IMR-90 (cell line): ENCODE results near the gene IFIT1. TPM values are rescaled to one million over a fixed set of nuclear protein-coding genes. Genes with fewer than 3 reads are reported as not detected.

Experiments used
- ATAC-seq: fragments of 200-7000 bp; cut with Tn5 transposase; 2 replicates; pipeline ENCODE4 v1.9.1; 2020; ENCODE audit warnings: low read depth, mild to moderate bottlenecking, moderate library complexity
- BruUV-seq: library from RNA; stranded (reverse); fragments of 400-500 nt; replicated peaks from 2 replicates; lab custom pipeline; 2021; lab: Mats Ljungman, UMichigan
- CTCF ChIA-PET: fragments of 300-600 bp; formaldehyde crosslinking; extraction: SDS; loops from one replicate; lab custom pipeline; 2021; ENCODE audit warnings: antibody characterized with exemption; lab: Yijun Ruan, JAX
- POLR2A ChIA-PET: fragments of 300-600 bp; sonication (Branson Sonifier 250); formaldehyde crosslinking; loops from one replicate; lab custom pipeline; 2022; ENCODE audit warnings: antibody characterized with exemption; ENCODE audit not compliant: unreplicated experiment; lab: Charles Lee
- DNase-seq: peaks from one replicate; pipeline ENCODE4 v3.0.0; 2013
- H2AFZ ChIP-seq: replicated peaks from 2 replicates; pipeline ENCODE3; 2013; ENCODE audit warnings: low read length, mild to moderate bottlenecking; ENCODE audit not compliant: poor library complexity
- H2AK5ac ChIP-seq: 2 replicates; pipeline ENCODE4 v1.6.1; 2013; ENCODE audit warnings: low read depth, low read length, inconsistent platforms
- H2AK9ac ChIP-seq: replicated peaks from 2 replicates; pipeline ENCODE3; 2013; ENCODE audit warnings: mild to moderate bottlenecking, low read depth, low read length, moderate library complexity; ENCODE audit not compliant: poor library complexity
- H2BK120ac ChIP-seq: 2 replicates; pipeline ENCODE4 v1.6.1; 2013; ENCODE audit warnings: low read depth, low read length, inconsistent platforms
- H2BK15ac ChIP-seq: 3 replicates; pipeline ENCODE4 v1.6.1; 2013; ENCODE audit warnings: low read depth, low read length, inconsistent platforms
- H2BK20ac ChIP-seq: 2 replicates; pipeline ENCODE4 v1.6.1; 2013; ENCODE audit warnings: low read depth, mild to moderate bottlenecking, inconsistent platforms, low read length, moderate library complexity
- H2BK5ac ChIP-seq: 2 replicates; pipeline ENCODE4 v1.6.1; 2013; ENCODE audit warnings: mild to moderate bottlenecking, low read depth, low read length, inconsistent platforms; ENCODE audit not compliant: poor library complexity, severe bottlenecking
- H3K14ac ChIP-seq: replicated peaks from 2 replicates; pipeline ENCODE4 v1.6.1; 2013; ENCODE audit warnings: low read depth, low read length, inconsistent platforms
- H3K18ac ChIP-seq: 2 replicates; pipeline ENCODE4 v1.6.1; 2013; ENCODE audit warnings: low read depth, low read length, control low read depth
- H3K23ac ChIP-seq: 2 replicates; pipeline ENCODE4 v1.6.1; 2013; ENCODE audit warnings: low read depth, low read length, inconsistent platforms
- H3K27ac ChIP-seq: 2 replicates; pipeline ENCODE4 v1.5.1; 2013; ENCODE audit warnings: mild to moderate bottlenecking, control low read depth, low read length; ENCODE audit not compliant: insufficient read depth
- H3K27me3 ChIP-seq: 2 replicates; pipeline ENCODE4 v1.6.1; 2013; ENCODE audit warnings: low read length; ENCODE audit not compliant: control insufficient read depth, insufficient read depth
- H3K36me3 ChIP-seq: 2 replicates; pipeline ENCODE4 v1.6.1; 2013; ENCODE audit warnings: low read length, mixed read lengths; ENCODE audit not compliant: control insufficient read depth, insufficient read depth
- H3K4ac ChIP-seq: 2 replicates; pipeline ENCODE4 v1.6.1; 2013; ENCODE audit warnings: low read depth, low read length, inconsistent platforms
- H3K4me1 ChIP-seq: 2 replicates; pipeline ENCODE4 v1.6.1; 2013; ENCODE audit warnings: low read length, mixed read lengths; ENCODE audit not compliant: control insufficient read depth, insufficient read depth
- H3K4me2 ChIP-seq: 2 replicates; pipeline ENCODE4 v1.6.1; 2013; ENCODE audit warnings: low read depth, mild to moderate bottlenecking, control low read depth, low read length, moderate library complexity
- H3K4me3 ChIP-seq: 2 replicates; pipeline ENCODE4 v1.5.1; 2013; ENCODE audit warnings: low read depth, mild to moderate bottlenecking, control low read depth, low read length, moderate library complexity; ENCODE audit not compliant: insufficient read depth
- H3K56ac ChIP-seq: 2 replicates; pipeline ENCODE4 v1.6.1; 2013; ENCODE audit warnings: low read length, inconsistent platforms; ENCODE audit not compliant: insufficient read depth; ENCODE audit errors: extremely low read depth
- H3K79me1 ChIP-seq, 2 experiments: 2 replicates each; pipeline ENCODE4 v1.6.1; 2013; ENCODE audit warnings: low read length in 2 of 2, inconsistent platforms in 1 of 2, low read depth in 1 of 2
- H3K9ac ChIP-seq: 2 replicates; pipeline ENCODE4 v1.6.1; 2013; ENCODE audit warnings: low read depth, low read length, control low read depth
- H3K9me1 ChIP-seq: 2 replicates; pipeline ENCODE4 v1.6.1; 2013; ENCODE audit warnings: low read length, inconsistent platforms; ENCODE audit not compliant: insufficient read depth
- H3K9me3 ChIP-seq: 2 replicates; pipeline ENCODE4 v1.6.1; 2013; ENCODE audit warnings: low read length; ENCODE audit not compliant: control insufficient read depth, insufficient read depth
- H4K20me1 ChIP-seq: 2 replicates; pipeline ENCODE4 v1.6.1; 2013; ENCODE audit warnings: low read length, inconsistent platforms; ENCODE audit not compliant: insufficient read depth
- H4K5ac ChIP-seq: 2 replicates; pipeline ENCODE4 v1.6.1; 2013; ENCODE audit warnings: mild to moderate bottlenecking, low read depth, low read length, control low read depth
- H4K8ac ChIP-seq, 2 experiments: 2 replicates each; pipeline ENCODE4 v1.6.1; 2013; ENCODE audit warnings: low read depth in 2 of 2, low read length in 2 of 2, control low read depth in 1 of 2, inconsistent platforms in 1 of 2
- H4K91ac ChIP-seq: 2 replicates; pipeline ENCODE4 v1.6.1; 2013; ENCODE audit warnings: low read depth, low read length, inconsistent platforms; ENCODE audit not compliant: insufficient read depth
- BHLHE40 ChIP-seq: fragments of 150-350 bp; IDR thresholded peaks from 2 replicates; pipeline ENCODE4 v1.6.1; 2016; ENCODE audit warnings: mild to moderate bottlenecking, low read depth, low read length
- CEBPB ChIP-seq: IDR thresholded peaks from 2 replicates; pipeline ENCODE4 v1.6.1; 2012; ENCODE audit warnings: low read depth, low read length, improper control_type of control experiment
- CHD1 ChIP-seq: IDR thresholded peaks from 2 replicates; pipeline ENCODE4 v1.6.1; 2012; ENCODE audit warnings: low read depth, low read length, improper control_type of control experiment
- CTCF ChIP-seq: conservative IDR thresholded peaks from 2 replicates; pipeline ENCODE4 v1.5.1; 2012; ENCODE audit warnings: mild to moderate bottlenecking, low read depth, low read length, improper control_type of control experiment
- FOS ChIP-seq: fragments of 150-350 bp; IDR thresholded peaks from 2 replicates; pipeline ENCODE4 v1.6.1; 2016; ENCODE audit warnings: low read depth, low read length
- MAFK ChIP-seq: IDR thresholded peaks from 2 replicates; pipeline ENCODE4 v1.6.1; 2012; ENCODE audit warnings: low read depth, low read length, improper control_type of control experiment
- MAZ ChIP-seq: IDR thresholded peaks from 2 replicates; pipeline ENCODE4 v1.6.1; 2012; ENCODE audit warnings: low read depth, mild to moderate bottlenecking, low read length, improper control_type of control experiment, moderate library complexity, borderline replicate concordance
- MXI1 ChIP-seq: IDR thresholded peaks from 2 replicates; pipeline ENCODE4 v1.6.1; 2012; ENCODE audit warnings: low read depth, mild to moderate bottlenecking, low read length, moderate library complexity, borderline replicate concordance
- NFE2L2 ChIP-seq: fragments of 150-350 bp; IDR thresholded peaks from 2 replicates; pipeline ENCODE4 v1.6.1; 2016; ENCODE audit warnings: low read depth, mild to moderate bottlenecking, low read length
- POLR2A ChIP-seq: IDR thresholded peaks from 2 replicates; pipeline ENCODE4 v1.6.1; 2012; ENCODE audit warnings: mild to moderate bottlenecking, low read depth, low read length
- RAD21 ChIP-seq: IDR thresholded peaks from 2 replicates; pipeline ENCODE4 v1.6.1; 2012; ENCODE audit warnings: low read length, improper control_type of control experiment
- RCOR1 ChIP-seq: IDR thresholded peaks from 2 replicates; pipeline ENCODE4 v1.6.1; 2012; ENCODE audit warnings: mild to moderate bottlenecking, low read length, improper control_type of control experiment; ENCODE audit not compliant: insufficient replicate concordance
- RFX5 ChIP-seq: IDR thresholded peaks from 2 replicates; pipeline ENCODE4 v1.8.0; 2012; ENCODE audit warnings: low read depth, mild to moderate bottlenecking, low read length, moderate library complexity
- SMC3 ChIP-seq: fragments of 150-350 bp; IDR thresholded peaks from 2 replicates; pipeline ENCODE4 v1.6.1; 2016; ENCODE audit warnings: low read depth, mild to moderate bottlenecking, antibody characterized with exemption, low read length, moderate library complexity
- WGBS, 2 experiments: methylation state at CpG; one replicate each; pipeline versions ENCODE4 v1.1.5 to v1.1.7; 2013; ENCODE audit warnings: missing lambda C conversion rate in 2 of 2; ENCODE audit not compliant: insufficient read length in 1 of 2; ENCODE audit errors: extremely low coverage in 2 of 2; 5-methylcytosine and 5-hydroxymethylcytosine counted together
- dilution Hi-C: fragments of 300-500 bp; cut with HindIII; formaldehyde crosslinking; loops from one replicate; pipeline ENCODE4 v1.14.3; 2018; ENCODE audit warnings: low sequenced_read_pairs; ENCODE audit not compliant: unreplicated experiment
- in situ Hi-C: fragments of 300-500 bp; cut with MboI; formaldehyde crosslinking; loops from 3 replicates; pipeline ENCODE4 v1.14.3; 2019; ENCODE audit warnings: low sequenced_read_pairs, inconsistent platforms, mixed read lengths
- intact Hi-C: fragments of 100-400 bp; cut with micrococcal nuclease; formaldehyde crosslinking; loops from 2 replicates; pipeline ENCODE4 v1.10.0; 2022
- polyA plus RNA-seq, 3 experiments: library from polyadenylated mRNA; depleted of rRNA; stranded (reverse); fragments of >200 nt; gene quantifications; 2 replicates each; pipeline ENCODE4 v1.2.3, GENCODE V29; 2012; ENCODE audit warnings: low replicate concordance in 1 of 3
- total RNA-seq: library from RNA; depleted of rRNA; stranded (reverse); fragments of >200 nt; gene quantifications from 2 replicates; pipeline ENCODE4 v1.2.3, GENCODE V29; 2012
- TF ChIP-seq, protein P1 (sequence below): fragments of 150-350 bp; IDR thresholded peaks from 2 replicates; pipeline ENCODE4 v1.6.1; 2017; ENCODE audit warnings: mild to moderate bottlenecking, antibody characterized with exemption, low read length, low read depth
- TF ChIP-seq, protein P2 (sequence below): fragments of 150-350 bp; IDR thresholded peaks from 2 replicates; pipeline ENCODE4 v1.6.1; 2016; ENCODE audit warnings: low read depth, mild to moderate bottlenecking, low read length, moderate library complexity, borderline replicate concordance

Gene IFIT1
- total and polyA plus RNA-seq, 2 of the 4 experiments (the other 2 are of a cell fraction), result 6.1 to 6.8 TPM

GRCh38 chr10:89382757-89383156, 9.7 kb upstream of the IFIT1 start:
- in situ Hi-C loops, result loop anchor here (10.0 kb wide), 1 partner anchor 358 kb away; no protein-coding TSS in a partner anchor
- H4K20me1 ChIP-seq, result no peaks in the 10 kb centered on the region
- no peak overlapping the region for H3K4ac ChIP-seq
- WGBS, 2 experiments, result no CpG with 5 or more reads among the region's 1 CpG
- no peak overlapping the region for H3K23ac ChIP-seq
- TF ChIP-seq MAZ, result no peak
- TF ChIP-seq RAD21, result no peak
- TF ChIP-seq CEBPB, result no peak
- no peak for TF ChIP-seq CTCF
- TF ChIP-seq SMC3, result no peak
- TF ChIP-seq, protein P1, sequence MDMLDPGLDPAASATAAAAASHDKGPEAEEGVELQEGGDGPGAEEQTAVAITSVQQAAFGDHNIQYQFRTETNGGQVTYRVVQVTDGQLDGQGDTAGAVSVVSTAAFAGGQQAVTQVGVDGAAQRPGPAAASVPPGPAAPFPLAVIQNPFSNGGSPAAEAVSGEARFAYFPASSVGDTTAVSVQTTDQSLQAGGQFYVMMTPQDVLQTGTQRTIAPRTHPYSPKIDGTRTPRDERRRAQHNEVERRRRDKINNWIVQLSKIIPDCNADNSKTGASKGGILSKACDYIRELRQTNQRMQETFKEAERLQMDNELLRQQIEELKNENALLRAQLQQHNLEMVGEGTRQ, result no peak
- no peak for TF ChIP-seq CHD1
- no peak for TF ChIP-seq POLR2A
- no peak for TF ChIP-seq BHLHE40
- TF ChIP-seq FOS, result no peak
- no peak for TF ChIP-seq RCOR1
- TF ChIP-seq MXI1, result no peak
- TF ChIP-seq, protein P2, sequence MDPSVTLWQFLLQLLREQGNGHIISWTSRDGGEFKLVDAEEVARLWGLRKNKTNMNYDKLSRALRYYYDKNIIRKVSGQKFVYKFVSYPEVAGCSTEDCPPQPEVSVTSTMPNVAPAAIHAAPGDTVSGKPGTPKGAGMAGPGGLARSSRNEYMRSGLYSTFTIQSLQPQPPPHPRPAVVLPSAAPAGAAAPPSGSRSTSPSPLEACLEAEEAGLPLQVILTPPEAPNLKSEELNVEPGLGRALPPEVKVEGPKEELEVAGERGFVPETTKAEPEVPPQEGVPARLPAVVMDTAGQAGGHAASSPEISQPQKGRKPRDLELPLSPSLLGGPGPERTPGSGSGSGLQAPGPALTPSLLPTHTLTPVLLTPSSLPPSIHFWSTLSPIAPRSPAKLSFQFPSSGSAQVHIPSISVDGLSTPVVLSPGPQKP, result no peak
- no peak for TF ChIP-seq NFE2L2
- TF ChIP-seq MAFK, result no peak
- no peak for TF ChIP-seq RFX5
- no peak overlapping the region for H3K9ac ChIP-seq
- no peak for ATAC-seq
- no peak overlapping the region for H4K91ac ChIP-seq
- peak; percentile 18 for DNase-seq
- no peak overlapping the region for H4K8ac ChIP-seq
- POLR2A ChIA-PET, result no interaction called here
- H2AK9ac ChIP-seq, result no peak overlapping the region
- no TSS peak for BruUV-seq
- no peak overlapping the region for H3K14ac ChIP-seq
- no peak overlapping the region for H2AFZ ChIP-seq
- intact Hi-C loops, result no loop called here
- no peak overlapping the region for H3K27ac ChIP-seq
- H3K36me3 ChIP-seq, result no peaks in the 10 kb centered on the region
- no peak overlapping the region for H2BK120ac ChIP-seq
- no peaks in the 10 kb centered on the region for H3K9me3 ChIP-seq
- no peak overlapping the region for H2BK15ac ChIP-seq
- no peaks in the 10 kb centered on the region; the same call in 1 of the 2 replicates for H3K27me3 ChIP-seq
- dilution Hi-C loops, result no loop called here
- H2BK5ac ChIP-seq, result no peak overlapping the region
- no peak overlapping the region for H3K4me3 ChIP-seq
- H3K4me2 ChIP-seq, result no peak overlapping the region
- H2AK5ac ChIP-seq, result no peak overlapping the region
- H3K56ac ChIP-seq, result no peak overlapping the region
- no peaks in the 10 kb centered on the region for H3K4me1 ChIP-seq
- CTCF ChIA-PET, result no interaction called here
- H4K5ac ChIP-seq, result no peak overlapping the region
- H3K9me1 ChIP-seq, result no peaks in the 10 kb centered on the region
- no peak overlapping the region for H3K18ac ChIP-seq
- no peak overlapping the region for H2BK20ac ChIP-seq
- no peaks in the 10 kb centered on the region for H3K79me1 ChIP-seq
